Transverse colon (tissue), 3 donors: ENCODE data around the gene TSHB.

Experiments
- POLR2A ChIP-seq: fragments of 450-650 bp; IDR thresholded peaks from one replicate; pipeline ENCODE4 v1.6.1; 2016; ENCODE audit warnings: antibody characterized with exemption, mild to moderate bottlenecking, moderate library complexity
- TF ChIP-seq, protein P1 (sequence below), 5 experiments: fragments of 200-600 bp in 3 of 5; fragments of 450-650 bp in 2 of 5; sonication (generic) in 3 of 5; IDR thresholded peaks; 1 replicate in 2 of 5; 2 replicates in 3 of 5; pipeline ENCODE4 v1.5.1; 2016 to 2017; ENCODE audit warnings: antibody characterized with exemption in 5 of 5, inconsistent platforms in 3 of 5, mild to moderate bottlenecking in 2 of 5, moderate library complexity in 1 of 5

DNA sequence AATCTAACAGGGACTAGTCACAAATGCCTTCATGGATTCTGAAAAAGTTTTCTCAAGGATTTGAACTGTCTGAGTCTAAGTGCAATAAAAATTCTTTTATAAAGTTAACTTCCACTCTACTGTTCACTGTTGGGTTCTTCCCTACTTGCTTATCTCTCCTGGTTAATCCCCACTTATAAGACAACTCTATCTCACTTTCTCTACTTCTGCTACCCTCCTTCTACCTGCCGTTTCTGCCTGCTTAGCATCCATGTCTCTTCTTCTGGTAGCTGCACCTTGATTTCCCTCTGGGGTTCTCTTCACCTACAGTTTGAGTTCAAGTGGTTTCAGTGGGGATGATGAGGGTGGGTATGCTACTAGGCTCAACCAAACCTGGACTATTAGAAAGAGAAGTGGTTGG lies 6.0 kb downstream of the TSHB start:
- TF ChIP-seq, protein P1, sequence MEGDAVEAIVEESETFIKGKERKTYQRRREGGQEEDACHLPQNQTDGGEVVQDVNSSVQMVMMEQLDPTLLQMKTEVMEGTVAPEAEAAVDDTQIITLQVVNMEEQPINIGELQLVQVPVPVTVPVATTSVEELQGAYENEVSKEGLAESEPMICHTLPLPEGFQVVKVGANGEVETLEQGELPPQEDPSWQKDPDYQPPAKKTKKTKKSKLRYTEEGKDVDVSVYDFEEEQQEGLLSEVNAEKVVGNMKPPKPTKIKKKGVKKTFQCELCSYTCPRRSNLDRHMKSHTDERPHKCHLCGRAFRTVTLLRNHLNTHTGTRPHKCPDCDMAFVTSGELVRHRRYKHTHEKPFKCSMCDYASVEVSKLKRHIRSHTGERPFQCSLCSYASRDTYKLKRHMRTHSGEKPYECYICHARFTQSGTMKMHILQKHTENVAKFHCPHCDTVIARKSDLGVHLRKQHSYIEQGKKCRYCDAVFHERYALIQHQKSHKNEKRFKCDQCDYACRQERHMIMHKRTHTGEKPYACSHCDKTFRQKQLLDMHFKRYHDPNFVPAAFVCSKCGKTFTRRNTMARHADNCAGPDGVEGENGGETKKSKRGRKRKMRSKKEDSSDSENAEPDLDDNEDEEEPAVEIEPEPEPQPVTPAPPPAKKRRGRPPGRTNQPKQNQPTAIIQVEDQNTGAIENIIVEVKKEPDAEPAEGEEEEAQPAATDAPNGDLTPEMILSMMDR (IDR thresholded peaks at IDR 0.05) = no peak
- no peak for TF ChIP-seq POLR2A
